LHCN-M2 (cell line): ENCODE data around the gene LRFN3. TPM values are rescaled to one million over a fixed set of nuclear protein-coding genes. Genes with fewer than 3 reads are reported as not detected.
"Not testable (repeated sequence)": the region's sequence is repeated elsewhere in the genome, so short reads cannot be mapped to it uniquely, and the experiment has no call there.

Experiments
- DNase-seq: peaks from one replicate; pipeline ENCODE4 v3.0.0-alpha.2; 2012; ENCODE audit warnings: low read depth
- polyA plus RNA-seq: library from polyadenylated mRNA; unstranded; fragments of >200 nt; gene quantifications from one replicate; pipeline ENCODE4 v1.2.1, GENCODE V29; 2012; ENCODE audit warnings: missing spikeins
- total RNA-seq: library from RNA; depleted of rRNA; stranded (reverse); fragments of >200 nt; gene quantifications from 2 replicates; pipeline ENCODE4 v1.2.3, GENCODE V29; 2014; rRNA removed

LRFN3 gene, protein sequence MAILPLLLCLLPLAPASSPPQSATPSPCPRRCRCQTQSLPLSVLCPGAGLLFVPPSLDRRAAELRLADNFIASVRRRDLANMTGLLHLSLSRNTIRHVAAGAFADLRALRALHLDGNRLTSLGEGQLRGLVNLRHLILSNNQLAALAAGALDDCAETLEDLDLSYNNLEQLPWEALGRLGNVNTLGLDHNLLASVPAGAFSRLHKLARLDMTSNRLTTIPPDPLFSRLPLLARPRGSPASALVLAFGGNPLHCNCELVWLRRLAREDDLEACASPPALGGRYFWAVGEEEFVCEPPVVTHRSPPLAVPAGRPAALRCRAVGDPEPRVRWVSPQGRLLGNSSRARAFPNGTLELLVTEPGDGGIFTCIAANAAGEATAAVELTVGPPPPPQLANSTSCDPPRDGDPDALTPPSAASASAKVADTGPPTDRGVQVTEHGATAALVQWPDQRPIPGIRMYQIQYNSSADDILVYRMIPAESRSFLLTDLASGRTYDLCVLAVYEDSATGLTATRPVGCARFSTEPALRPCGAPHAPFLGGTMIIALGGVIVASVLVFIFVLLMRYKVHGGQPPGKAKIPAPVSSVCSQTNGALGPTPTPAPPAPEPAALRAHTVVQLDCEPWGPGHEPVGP
- 6.5 and 8.3 TPM in 2 replicates for total RNA-seq
- 9.3 TPM for polyA plus RNA-seq

DNA sequence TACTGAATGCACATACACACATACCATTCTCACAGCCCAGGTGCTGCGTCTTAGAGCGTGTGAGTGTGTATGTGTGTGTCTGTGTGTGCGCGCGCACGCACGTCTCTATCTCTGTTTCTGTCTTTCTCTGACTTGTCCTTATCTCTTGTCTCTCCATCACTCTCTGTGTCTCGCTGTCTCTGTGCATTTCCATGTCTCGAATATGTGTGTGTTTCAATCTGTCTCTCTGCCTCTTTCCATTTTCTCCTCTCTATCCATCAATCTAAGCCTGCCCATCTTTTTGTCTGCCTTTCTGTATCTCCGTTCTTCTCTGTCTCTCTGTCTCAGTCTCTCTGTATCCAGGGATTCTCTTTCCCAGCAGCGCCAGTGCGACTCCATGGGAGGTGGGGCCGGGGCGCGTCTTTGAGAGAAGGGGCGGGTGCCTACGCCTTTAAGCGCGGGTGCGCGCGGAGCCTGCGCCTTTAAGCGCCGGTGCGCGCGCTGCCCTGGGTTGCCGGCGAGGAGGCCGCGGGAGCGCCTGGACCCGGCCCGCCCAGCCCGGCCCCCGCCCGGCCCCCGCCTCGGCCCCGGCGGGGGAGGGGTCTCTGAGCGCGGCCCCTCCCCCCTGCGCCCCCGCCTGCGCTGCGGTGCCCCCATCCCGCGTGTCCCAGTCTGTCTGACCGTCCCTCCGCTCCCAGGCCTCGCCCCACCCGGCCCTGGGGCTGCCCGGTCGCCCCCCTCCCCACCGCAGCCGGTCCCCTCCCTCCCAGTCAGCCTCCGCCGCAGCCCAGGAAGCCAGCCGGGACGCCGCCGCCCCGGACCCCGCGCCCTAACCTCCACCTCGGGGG is at the start of gene LRFN3:
LRFN3 (plus strand) TSS at position 464 of the 827 bp plus-strand sequence. CDS start 3,052 bp downstream, outside the sequence.
- peak; percentile 62 for DNase-seq

DNA sequence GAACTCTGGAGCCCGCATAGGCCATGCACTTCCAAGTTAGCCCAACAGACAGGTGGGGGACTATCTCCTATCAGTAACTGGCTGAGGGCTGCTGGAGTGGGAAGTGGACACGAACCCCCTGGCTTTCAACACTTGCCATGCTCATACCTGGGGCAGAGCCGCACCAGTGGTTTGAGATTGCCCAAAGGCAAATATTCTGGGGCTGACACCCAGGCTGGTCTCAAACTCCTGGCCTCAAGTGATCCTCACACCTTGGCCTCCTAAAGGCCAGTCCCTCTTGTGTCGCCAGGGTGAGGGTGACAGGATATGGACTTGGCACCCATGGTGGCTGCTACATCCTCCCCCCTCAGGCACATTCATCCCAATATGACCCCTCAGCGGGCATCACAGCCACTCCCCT is 49.0 kb upstream of the LRFN3 start:
- no peak for DNase-seq

DNA sequence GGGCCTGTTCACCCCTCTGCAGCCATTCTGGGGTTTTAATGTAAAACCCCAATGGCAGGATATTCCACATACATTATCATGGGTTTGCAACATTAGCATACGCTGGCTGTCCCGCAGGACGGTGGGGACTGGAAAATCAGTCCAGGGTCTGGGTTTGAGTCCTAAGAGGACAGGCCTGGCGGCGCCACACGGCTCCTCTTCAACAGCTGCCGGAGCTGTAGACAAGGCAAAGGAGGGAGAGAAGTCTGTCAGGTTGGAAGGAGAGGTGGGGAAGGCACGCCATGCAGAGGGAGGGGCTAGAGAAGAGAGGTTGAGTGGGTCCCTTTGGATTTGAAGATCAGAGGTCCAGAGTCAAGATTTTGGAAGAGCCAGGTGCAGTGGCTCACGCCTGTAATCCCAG is 47.8 kb upstream of the LRFN3 start:
- no peak for DNase-seq

DNA sequence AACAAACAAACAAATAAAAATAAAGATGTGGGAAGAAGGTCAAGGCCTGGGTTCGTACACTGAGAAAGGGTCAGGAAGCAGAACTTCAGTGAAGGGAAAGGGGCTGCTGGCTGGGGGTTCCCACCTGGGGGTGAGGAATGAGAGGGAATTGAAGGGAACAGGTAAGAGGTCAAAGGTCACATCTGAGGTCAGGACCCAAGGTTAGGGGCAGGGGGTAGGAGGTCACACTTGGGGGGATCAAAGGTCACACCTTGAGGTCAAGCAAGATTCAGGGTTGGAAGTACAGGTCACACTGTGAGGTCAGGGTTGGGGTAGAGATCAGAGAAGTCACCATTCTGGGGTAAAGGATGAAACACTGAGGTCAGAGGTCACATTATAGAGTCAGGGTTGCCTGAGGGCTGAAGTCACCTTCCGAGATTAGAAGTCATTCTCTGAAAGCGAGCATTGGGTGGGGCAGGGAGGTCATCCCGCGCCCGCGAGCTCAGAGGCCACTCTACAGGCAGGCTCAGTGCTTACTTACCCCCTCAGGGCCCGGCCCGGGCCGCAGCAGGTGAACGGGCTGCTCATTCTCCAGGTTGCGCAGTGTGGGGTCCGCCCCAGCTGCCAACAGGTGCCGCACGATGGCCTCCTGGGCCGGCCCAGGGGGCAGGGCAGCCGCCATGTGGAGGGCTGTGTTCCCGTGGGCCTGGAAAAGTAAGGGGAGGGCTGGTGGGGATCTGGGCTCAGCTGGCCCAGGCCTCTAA is 46.6 kb upstream of the LRFN3 start:
- DNase-seq: no peak

DNA sequence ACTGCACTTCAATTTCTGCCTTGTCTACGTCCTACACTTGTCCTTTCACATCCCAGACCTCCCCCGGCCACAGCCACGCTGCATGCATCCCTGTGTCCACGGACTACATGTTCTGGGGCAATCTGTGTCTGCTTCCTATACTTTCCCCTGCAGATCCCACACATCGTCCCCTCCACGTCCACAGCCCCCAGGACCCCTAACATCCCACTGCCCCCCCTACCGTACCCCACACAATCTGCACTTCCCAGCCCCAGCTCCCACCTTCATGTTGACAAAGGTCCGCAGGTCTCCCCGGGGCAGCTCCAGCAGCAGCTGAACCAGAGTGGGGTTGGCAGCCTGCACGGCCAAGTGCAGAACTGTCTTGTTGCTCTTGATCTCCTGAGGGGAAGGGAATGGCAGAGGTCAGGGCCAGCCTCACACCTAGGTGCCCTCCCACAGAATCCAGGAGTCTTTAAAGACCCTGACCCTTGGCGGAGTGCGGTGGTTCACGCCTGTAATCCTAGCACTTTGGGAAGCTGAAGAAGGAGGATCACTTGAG is 46.0 kb upstream of the LRFN3 start:
- no peak for DNase-seq

DNA sequence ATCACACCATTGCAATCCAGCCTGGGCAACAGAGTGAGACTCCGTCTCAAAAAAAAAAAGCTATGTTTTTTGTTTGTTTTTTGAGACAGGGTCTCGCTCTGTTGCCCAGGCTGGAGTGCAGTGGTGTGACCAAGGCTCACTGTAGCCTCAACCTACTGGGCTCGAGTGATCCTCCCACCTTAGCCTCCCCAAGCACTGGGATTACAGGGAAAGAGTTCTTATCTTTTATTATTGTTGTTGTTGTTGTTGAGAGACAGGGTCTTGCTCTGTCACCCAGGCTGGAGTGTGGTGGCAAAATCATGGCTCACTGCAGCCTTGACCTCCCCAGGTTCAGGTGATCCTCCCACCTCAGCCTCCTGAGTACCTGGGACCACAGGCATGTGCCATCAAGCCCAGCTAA is 44.4 kb upstream of the LRFN3 start:
- not testable (repeated sequence) for DNase-seq

DNA sequence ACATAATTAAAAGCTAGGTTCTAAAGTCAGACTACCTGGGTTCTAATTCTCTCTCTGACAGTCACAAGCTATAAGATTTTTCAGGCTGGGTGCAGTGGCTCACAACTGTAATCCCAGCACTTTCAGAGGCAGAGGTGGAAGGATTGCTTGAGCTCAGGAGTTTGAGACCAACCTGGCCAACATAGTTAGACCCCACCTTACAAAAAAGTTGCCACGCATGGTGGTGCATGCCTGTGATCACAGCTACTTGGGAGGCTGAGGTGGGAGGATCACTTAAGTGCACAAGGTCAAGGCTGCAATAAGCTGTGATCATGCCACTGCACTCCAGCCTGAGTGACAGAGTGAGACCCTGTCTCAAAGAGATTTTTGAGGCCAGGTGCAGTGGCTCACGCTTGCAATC is 41.8 kb upstream of the LRFN3 start:
- no peak for DNase-seq

GRCh38 chr19:35895911-35896642 is 40.1 kb upstream of the LRFN3 start:
- DNase-seq: no peak

- DNase-seq: no peak
Measured at GRCh38 chr19:35896643-35897040, 39.5 kb upstream of the LRFN3 start.

- DNase-seq: no peak
Measured at GRCh38 chr19:35897706-35898451, 38.3 kb upstream of the LRFN3 start.

DNA sequence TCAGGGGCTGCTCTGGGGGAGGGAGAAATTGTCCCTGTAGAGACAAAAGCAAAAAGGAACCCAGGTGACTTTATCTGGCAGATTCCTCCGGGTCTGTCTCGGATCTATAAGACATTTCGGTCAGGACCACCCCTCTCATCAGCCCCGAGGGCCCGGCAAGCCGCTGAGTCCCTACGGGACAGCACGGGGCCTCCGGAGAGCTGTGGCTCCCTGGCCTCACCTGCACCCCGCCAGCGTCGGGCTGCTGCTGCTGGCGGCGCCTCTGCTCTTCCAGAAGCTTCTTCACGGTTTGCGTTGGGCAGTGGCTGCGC is 37.7 kb upstream of the LRFN3 start:
- no peak for DNase-seq

- DNase-seq: peak; percentile 73
Measured at GRCh38 chr19:35899547-35900214, 36.5 kb upstream of the LRFN3 start.

DNA sequence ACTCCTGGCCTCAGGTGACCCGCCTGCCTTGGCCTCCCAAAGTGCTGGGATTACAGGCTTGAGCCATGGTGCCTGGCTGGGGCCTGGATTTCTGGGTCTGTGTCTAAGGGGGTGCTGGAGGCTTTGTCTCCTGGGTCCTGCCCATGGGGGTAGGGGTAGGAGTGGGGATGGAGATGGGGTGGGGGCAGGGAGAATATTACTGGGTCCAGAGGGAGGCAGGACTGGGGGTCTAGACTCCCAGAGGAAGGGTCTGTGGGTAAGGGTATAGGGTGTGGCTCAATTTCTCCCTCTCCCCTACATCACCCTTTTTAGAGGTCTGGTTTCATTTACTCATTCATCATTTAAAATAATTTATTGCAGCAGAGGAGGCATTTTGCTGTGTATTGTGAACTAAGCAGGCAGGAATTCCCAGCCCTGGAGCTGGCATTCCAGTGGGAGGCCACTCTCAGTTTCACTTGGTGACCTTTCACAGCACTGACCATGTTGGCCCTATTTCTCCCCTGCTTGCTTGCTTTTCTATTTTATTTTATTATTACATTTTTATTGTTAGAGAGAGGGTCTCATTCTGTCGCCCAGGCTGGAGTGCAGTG is 35.0 kb upstream of the LRFN3 start:
- no peak for DNase-seq

GRCh38 chr19:35901854-35902661 is 34.1 kb upstream of the LRFN3 start, which contains the start of gene HCST:
TSS of gene HCST (plus strand) at chr19:35902529. CDS start at chr19:35902594, 65 bp downstream.
- DNase-seq: no peak

DNA sequence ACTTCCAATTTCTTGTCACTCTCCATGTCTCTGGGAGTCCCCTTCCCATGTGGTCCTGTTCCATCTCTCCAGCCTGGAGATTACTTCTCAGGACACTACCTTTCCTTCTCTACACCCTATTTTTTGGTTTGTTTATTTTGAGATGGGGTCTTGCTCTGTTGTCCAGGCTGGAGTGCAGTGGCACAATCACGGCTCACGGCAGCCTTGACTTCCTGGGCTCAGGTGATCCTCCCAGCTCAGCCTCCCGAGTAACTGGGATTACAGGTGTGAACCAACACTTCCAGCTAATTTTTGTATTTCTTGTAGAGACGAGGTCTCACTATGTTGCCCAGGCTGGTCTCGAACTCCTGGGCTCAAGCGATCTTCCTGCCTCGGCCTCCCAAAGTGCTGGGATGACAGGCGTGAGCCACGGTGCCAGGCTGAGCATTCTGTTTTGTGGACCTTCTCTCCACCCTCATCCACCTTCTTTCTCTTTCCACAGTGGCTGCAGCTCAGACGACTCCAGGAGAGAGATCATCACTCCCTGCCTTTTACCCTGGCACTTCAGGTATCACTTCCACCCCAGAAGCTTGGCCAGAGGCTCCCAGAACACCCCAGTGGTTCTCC is 33.2 kb upstream of the LRFN3 start:
- no peak for DNase-seq

- DNase-seq: peak; percentile 39
Measured at GRCh38 chr19:35903550-35904179, 32.5 kb upstream of the LRFN3 start.
